ENCODE results near the gene QRFP.

Gene QRFP, protein sequence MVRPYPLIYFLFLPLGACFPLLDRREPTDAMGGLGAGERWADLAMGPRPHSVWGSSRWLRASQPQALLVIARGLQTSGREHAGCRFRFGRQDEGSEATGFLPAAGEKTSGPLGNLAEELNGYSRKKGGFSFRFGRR

DNA sequence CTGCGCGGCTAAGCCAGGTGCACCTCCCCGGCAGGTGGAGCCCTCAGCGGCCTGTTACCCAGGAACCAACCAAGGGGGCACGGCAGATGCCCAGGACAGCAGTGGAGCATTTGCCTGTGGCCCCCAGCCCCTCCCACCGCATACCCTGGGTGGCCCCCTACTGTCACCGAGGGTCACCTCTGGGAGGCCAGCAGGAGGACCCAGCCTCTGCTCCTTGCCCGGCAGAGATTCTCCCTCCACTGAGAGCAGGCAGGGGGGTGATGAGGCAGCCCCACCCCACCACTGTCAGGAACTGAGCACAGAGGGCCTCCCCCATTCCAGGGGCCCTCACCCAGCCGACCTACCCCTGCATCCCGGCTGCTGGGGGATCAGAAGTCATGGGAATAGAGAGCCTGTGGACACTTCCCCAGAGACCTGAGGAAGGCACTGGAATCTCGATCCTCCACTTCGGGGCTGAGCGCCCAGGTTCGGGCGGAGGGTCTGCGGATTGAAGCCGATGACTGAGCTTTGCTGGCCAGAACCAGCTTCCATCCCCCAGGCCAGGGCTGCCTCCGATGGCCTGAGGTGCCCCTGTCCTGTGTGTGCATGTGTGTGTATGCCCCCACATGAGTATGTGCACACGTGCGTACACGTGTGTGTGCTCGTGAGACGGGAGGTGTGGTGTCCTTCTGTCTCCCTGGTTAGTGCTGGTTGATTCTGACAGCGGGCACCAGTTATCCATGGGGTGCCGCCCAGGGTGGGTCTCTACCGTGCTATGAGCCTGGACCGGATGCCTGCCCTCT, at the start of gene QRFP:
Gene QRFP (minus strand): TSS at position 580 of the 782 bp plus-strand sequence. CDS start 2,974 bp downstream, outside the sequence.
- DNase-seq (ENCODE audit: extremely low read depth in 1 of 2, low read depth in 1 of 2) = no peak

DNA sequence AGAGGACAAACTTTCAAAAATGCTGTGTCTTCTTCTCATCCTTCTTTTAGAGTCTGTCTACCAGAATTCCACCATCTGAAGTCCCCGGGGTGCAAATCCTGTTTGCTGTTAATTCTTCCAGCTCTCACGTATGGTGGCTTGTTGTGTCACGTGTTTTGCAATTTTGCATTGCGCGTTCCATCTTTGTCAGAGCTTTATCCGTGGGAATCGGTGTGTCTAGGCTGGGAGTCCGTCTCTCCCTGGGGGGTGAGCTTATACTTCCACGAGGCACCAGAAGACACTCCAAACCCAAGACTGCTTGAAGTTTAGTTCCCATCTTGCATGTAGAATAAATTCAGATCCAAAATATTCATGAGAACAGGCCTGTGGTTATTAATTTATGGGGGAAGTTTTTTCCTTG, 48.6 kb upstream of the QRFP start:
- DNase-seq (ENCODE audit: extremely low read depth in 1 of 2, low read depth in 1 of 2) = no peak

DNA sequence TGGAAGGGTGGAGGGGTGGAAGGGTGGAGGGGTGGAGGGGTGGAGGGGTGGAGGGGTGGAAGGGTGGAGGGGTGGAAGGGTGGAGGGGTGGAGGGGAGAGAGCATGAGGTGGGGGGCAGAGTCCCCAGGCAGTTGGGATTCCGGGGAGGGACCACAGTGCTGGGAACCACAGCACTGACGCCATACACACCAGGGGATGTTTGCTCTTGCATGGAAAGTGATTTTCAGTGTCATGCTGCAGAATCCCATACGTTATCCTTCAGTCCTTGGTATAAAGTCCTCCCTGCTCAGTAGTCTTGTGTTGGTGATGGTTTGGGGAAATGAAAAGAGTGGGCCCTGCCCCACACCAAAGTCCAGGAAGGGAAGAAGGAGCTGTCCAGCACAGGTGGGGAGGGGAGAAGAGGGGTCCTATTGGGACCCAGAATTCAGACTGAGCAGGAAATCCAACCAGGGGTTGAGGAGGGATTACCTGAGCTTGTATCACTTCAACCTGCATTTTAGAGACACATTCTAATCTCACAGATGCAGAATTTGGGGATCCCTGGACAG, 48.0 kb upstream of the QRFP start:
- no peak for DNase-seq (ENCODE audit: extremely low read depth in 1 of 2, low read depth in 1 of 2)

DNA sequence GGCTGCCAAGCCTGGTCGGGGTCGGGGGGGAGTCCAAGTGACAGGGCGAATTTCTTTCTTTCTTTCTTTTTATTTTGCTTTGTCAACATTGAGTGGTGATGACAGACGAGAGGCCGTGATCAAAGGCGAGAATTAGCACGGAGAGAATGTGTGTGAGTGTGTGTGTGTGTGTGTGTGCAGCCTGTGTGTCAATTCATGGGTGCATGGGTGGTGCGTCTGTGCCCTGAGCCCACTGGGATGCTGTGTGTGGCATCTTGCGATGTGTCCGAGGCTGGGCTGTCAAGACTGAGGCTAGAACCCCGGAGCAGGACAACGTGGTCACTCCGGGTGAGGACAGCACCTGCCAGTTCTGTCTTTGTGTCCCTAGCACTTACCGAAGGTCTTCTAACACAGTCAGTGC, 47.2 kb upstream of the QRFP start:
- DNase-seq (ENCODE audit: extremely low read depth in 1 of 2, low read depth in 1 of 2) = no peak

DNA sequence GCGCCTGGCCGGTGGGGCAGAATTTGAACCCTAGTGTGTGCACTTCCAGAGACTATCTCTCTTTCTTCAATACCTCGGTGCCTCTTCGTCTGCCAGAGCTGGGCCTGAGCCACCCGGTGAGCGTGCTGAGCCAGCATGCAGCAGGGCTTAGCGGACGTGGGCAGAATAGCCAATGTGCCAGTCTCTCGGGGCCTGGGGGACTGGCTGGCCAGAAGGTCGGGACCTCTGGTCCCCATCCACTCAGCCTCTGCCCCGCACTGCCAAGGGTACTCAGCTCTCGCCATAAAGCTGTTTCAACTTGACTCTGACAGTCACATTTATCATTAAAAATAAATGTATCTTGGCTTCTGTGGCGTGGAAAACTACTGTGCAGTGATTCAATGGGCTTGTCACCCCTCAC, 46.6 kb upstream of the QRFP start:
- no peak for DNase-seq (ENCODE audit: extremely low read depth in 1 of 2, low read depth in 1 of 2)

DNA sequence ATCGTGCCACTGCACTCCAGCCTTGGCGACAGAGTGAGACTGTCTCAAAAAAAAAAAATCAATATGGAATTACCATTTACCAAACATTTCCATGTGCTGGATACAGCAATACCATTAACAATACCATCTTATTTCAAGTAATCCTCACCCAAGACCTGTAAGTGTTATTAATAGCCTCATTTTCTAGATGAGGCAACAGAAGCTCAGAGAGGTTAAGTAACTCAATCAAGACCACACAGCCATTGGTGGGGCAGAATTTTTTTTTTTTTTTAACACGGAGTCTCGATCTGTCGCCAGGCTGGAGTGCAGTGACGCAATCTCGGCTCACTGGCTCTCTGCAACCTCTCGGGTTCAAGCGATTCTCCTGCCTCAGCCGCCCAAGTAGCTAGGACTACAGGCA, 46.1 kb upstream of the QRFP start:
- no peak for DNase-seq (ENCODE audit: extremely low read depth in 1 of 2, low read depth in 1 of 2)

DNA sequence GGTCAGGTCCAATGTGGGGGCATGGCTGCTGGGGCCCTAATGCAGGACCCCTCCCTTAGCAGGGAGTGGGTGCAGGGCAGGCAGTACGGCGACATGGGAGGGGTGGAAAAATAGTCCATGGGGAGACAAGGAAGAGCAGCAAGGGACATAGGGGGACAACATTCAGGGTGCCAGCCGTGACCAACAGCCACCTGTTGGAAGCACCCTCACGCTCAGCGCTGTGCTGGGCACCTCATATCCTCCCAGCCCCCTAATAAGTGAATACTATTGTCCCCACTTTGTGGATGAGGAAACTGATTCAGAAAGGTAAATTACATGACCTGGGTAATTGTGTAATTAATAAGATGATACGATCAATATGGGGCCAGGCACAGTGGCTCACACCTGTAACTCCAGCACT, 45.5 kb upstream of the QRFP start:
- no peak for DNase-seq (ENCODE audit: extremely low read depth in 1 of 2, low read depth in 1 of 2)

DNA sequence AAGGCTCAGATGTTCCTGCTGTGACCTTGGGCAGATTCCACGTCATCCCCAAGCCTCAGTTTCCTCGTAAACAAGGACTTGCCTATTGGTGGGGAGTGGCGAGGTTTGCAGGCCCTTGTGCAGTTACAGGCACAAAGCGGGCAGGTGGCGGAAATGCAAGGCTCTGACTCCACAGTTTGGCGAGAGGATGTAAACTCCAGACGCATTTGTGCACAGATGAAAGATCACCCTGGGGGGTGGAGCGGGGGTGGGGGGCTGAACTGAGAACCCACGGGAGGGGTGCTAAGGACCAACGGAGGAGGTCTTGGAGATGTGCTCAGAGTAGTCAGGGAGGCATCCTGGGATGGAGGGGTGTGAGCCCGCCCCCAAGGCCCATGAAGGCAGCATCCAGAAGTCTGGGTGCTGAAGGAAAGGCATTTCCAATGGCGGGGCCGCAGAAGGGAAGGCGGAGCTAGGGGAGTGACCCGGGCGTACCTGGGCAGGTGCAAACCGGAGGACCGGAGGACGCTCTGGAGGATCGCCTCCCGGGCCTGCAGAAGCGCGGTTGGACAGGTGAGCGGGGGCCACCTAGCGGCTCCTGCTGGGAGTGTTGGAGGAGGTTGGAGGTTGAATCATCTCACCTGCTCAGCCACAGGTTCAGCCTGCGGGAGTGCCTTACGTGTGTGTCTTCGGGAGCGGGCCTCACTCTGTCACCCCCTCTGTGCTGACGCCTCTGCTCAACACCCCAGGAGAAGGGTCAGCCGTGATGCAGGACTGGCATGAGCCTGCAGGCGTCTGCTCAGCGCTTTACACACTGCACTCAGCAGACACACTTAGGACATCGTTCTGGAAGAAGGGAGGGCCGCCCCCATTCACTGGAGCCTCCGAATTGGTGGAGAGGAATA, 44.3 kb upstream of the QRFP start:
- peak; percentile 32 to 58 for DNase-seq (ENCODE audit: extremely low read depth in 1 of 2, low read depth in 1 of 2)

DNA sequence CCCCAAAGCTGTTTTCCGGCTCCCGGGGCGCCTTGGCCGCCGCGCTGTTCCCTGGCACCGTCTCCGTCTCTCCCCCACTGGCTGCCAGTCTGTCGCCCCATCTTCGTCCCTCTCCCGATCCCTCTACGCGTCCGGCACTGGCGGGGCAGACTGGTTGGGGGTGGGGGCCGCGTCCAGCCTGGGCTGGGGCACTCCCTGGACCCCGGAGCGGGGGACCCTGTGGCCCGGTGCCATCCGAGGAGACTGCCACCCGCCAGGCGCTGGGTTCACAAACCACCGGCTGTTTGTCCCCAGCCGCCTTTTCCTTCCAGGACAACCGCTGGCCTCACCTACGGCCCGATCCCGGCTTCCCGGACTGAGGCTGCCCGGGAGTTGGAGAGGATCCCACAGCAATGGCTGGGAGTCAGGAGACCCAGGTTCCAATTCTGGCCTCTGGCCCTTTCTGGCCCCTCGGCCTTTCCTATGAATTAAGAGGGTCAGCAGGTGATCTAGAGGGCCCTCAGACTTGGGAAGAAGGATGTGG, 43.5 kb upstream of the QRFP start:
- no peak for DNase-seq (ENCODE audit: extremely low read depth in 1 of 2, low read depth in 1 of 2)

DNA sequence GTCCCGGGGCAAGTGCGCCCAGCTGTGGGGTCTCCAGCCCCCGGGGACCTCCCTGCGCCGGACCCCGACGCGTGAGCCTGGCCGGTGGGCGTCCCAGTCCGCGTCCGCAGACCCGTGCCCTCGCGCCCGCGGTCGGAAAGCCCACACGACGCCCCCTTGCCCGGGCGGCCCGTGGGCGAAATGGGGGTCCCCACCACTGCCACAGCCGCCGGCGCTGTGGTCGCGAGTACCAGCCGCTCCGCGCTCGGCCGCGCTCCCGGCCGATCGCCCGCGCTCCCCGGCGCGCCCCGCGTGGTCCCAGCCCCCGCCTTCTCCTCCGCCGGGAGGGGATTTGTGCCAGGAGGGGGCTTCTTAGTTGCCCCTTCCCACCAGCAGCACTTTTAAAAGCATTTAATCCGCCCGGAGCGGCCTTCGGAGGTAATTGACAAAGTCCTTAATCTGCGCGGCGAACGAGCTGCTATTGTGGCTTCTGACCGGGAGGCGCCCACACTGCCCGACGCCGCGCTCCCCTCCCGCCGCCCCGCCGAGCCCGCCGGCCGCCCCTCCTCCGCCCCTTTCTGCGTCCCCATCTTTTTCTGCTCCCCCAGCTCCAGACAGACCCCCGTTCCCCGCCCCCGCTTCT, 42.9 kb upstream of the QRFP start:
- DNase-seq (ENCODE audit: extremely low read depth in 1 of 2, low read depth in 1 of 2) = no peak

DNA sequence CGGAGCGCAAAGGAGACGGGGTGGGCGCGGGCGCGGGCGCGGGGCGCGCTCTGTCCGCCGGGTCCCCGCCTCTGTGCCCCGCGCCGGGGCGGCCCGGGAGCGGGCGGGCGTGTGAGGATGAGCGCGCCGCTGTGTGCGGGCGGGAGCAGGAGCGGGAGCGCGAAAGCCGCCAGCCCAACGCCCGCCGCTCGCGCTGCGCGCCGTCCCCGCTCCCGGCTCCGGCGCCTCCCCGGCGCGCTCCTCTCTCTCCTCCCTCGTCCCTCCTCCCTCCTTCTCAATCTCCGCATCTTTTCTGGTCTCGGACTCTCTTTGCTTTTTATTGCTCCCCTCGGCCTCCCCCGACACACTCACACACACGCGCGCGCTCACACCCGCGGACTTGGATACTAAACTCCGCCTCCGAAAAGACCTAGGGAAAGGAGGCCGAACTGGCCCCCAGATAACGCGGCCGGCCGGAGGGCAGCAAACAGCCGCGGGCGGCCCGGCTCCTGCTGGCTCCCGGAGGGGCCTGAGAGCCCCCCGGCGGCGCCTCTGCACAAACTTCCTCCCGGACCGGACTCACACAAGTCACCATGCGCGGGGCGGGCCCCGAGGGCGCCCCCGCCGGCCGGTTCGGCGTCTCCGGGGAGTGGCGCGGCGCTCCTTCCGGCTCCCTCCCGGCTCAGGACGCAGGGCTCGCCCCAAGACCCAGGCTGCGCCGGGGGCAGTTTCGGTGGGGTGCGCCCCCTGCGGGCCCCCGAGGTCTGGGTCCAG, 42.2 kb upstream of the QRFP start, which contains the start of gene FIBCD1:
Gene FIBCD1 (minus strand): TSS at position 596 of the 753 bp plus-strand sequence. CDS start 640 bp downstream, outside the sequence.
- DNase-seq (ENCODE audit: extremely low read depth in 1 of 2, low read depth in 1 of 2) = no peak

DNA sequence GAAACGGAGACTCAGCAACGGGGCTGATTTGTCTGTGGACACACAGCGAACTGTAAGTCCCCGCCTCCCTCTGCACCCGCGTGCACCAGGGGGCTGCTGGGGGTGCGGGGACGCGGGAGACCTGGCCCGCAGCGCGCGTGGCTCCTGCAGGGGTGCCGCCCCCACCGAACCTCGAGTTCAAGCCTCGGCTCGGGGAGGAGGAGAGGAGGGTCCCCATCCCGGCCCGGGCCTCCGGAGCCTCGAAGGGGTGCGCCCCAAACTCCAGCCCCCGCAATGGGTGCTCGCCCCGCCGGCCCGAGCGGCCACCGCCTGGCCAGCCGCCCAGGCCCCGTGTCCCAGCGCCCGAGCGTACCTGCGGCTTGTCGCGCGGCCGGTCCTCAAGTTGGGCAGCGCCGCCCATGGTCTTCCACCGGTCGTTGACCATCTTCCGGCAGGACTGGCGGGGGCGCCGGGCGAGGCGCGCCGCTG, 41.6 kb upstream of the QRFP start:
- no peak for DNase-seq (ENCODE audit: extremely low read depth in 1 of 2, low read depth in 1 of 2)

DNA sequence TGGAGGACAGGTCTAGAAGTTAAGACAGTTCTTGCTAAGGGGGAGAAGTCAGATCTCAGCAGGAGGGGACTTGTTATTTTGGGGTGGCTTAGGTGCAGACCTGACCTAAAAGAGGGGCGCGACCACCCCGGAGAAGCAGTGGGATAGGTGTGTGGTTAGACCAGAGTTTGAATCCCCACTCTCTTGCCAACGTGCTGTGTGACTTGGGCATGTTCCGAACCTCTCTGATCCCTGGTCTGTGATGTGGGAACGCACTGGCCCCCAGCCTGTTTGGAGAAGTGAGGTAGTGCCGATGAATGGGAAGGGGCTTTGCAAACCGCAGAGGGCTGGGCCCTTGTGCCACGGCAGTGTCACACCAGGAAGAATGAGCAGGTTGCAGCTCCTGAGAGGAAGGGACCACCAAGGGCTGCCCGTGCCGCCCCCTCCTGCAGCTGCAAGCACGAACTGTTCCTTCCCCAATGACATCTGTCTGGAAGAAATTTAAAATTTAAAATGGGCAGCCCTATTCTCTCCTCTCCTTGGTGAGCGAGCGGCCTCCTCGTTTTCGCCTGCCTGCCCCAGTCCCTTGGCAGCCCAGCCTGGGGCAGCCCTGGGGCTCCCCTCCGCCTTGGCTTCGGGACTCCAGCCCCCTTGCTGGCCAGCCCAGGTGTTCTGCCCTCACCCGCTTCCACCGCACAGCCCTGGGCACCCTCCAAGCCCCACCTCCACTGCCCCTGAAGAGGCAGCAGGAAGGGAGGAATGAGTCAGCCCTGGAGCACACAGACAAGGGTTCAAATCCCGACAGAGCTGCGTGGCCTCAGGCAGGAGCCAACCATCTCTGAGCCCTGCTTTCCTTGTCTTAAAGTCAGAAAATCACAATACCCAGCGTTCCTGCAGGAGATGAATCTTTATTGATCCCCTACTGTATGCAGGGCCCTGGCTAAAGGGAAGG, 40.8 kb upstream of the QRFP start:
- DNase-seq (ENCODE audit: extremely low read depth in 1 of 2, low read depth in 1 of 2) = no peak

DNA sequence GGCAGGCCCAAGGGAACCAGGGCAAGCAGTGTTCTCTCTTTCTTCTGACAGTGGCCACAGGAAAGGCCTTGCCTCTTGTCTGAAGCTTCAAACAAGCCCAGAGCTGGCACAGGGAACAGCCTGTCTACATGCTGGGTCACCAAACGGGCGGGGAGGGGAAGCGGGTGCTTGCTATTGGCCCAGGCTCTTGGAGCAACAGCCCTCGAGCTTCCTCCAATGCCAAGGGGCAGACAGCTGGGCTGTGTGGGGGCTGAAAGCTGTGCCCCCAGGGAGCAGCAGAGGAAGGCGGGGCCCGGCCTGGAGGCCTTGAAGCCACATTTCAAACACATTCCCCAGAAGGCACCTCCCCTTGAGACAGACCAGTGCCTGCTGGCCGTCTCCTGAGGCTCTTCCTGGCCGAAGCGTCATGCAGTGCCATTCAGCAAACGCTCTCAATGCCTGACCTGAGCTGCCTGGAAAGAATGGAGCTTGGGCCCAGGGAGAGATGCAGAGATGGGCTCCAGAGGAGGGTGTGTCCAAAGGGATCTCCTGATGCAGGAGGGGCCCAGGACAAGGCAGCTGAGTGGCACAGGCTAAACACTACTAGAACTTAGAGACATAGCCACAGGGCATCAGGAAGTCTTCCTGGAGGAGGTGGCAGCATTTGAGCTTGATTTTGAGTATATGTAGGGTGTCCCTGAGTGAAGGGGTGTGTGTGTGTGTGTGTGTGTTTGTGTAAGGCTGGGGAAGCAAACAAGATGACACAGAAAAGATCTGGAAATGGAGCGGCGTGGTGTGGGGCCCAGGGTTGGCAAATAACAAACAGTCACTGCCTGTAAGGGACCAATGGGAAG, 39.9 kb upstream of the QRFP start:
- DNase-seq (ENCODE audit: extremely low read depth in 1 of 2, low read depth in 1 of 2) = no peak

DNA sequence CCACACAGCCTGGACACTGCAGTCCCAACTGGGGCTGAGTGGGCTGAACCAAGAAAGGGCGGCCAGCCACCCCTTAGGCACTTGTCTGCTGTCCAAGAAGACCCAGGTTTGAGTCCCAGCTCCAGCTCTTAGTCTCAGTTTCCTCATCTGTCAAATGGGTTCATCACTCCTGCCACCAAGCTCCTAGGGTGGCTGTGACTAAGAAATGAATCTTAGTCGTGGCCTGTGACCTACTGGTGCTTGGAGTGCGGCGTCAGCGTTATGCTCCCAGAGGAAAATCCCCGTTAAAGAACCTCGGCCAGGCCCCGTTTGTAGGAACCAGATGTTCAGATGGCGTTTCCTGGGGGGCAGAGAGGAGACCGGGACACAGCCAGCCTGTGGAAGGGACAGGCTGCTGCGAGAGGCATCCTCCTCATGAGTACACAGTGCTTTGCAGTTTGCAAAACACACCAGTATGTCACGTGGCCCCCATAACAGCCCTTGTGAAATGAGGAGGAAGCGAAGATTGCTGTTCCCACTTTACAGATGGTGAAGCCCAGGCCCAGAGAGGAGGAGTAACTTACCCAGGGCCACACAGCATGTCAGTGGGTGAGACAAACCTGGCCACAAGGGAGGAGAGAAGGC, 39.1 kb upstream of the QRFP start:
- no peak for DNase-seq (ENCODE audit: extremely low read depth in 1 of 2, low read depth in 1 of 2)

DNA sequence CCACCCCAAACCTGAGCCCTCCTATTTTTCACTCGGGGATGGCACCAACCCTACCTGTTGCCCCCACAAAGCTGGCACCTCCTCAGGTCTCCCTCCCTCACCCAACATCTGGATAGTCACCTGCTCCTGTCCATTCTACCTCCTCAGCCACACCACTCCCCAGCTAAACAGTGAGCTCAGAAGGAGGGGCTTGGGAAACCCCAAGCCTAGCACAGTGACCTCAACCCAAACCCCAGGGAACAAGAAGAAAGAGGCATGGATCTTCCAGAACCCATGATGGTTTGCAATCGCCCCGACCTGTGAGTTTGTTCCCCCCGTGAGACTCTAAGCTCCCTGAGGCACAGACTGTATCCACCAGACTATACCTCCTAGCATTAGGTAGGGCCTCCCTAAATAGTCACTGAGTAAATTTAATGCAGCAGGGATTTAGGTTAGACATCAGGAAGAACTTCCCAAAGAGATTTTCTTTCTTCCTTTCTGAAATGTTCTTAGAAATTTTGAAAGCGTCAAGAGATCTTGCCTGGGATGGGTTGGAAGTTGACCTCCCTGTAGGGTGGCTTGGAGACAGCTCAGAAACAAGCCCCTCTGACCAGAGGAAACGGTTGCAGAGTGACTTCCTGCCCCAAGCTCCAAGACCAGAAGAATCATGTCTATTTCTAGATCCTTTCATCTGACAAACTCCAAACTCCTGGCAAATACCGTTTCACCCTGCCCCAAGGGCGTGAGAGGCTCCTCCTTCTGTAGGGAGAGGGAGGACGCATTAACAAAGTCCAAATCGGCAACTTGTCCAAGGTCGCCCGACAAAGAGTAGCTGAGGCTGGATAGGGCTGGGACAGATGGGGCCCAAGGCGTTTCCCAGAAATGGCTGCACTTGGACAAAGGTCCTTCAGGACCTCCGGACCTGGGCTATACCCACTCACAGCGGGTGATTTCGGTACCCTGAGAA, 38.4 kb upstream of the QRFP start:
- DNase-seq (ENCODE audit: extremely low read depth in 1 of 2, low read depth in 1 of 2) = no peak

Measured in activated CD8-positive, alpha-beta memory T cell treated with anti-CD3 and anti-CD28 coated beads for 1 hour (primary cell).